ENCODE data around the gene ANKRD13C.
"Not testable (repeated sequence)": the region's sequence is repeated elsewhere in the genome, so short reads cannot be mapped to it uniquely, and the experiment has no call there.

Gene ANKRD13C

DNA sequence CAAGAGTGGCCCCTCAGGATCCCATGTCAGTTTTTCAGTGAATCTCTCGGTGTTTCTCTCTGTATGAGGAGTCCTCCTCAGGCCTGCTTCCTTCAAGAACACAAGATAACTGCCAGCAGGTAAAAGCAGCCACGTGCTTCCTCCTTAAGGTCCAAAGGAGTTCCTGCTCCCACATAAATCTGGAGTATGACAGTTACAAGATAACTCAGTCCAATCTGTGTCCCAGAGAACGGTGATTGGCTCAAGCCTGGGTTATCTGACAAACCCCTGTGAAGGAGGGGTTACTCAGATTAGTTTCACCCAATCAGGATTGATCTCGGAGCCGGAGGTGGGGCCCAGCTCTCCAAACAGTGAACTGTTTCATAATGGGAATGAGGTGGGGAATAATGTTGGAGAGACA is 5.8 kb upstream of the ANKRD13C start:
- H3K4me3 ChIP-seq (ENCODE audit: low read depth, low read length), result no peak overlapping the region

DNA sequence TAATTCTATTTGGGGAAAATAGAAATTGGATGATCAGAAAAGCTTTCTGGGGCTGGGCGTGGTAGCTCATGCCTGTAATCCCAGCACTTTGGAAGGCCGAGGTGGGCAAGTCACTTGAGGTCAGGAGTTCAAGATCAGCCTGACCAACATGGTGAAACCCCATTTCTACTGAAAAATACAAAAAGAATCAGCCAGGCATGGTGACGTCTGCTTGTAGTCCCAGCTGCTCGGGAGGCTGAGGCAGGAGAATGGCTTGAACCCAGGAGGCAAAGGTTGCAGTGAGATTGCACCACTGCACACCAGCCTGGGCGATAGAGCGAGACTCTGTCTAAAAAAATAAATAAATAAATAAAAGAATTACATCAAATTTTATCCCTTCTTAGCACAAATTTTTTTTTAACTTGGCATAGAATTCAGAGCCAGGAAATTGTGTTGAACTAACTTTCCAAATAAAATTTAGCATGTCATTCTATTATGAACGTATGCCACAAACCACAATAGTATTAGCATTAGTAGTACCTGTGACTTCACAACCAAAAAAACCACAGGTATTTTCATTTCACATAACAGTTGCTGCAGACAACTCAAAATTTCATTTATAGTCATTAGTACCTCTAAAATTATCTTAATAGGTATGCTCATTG is 4.5 kb upstream of the ANKRD13C start:
- no peak overlapping the region for H3K4me3 ChIP-seq (ENCODE audit: low read depth, low read length)

DNA sequence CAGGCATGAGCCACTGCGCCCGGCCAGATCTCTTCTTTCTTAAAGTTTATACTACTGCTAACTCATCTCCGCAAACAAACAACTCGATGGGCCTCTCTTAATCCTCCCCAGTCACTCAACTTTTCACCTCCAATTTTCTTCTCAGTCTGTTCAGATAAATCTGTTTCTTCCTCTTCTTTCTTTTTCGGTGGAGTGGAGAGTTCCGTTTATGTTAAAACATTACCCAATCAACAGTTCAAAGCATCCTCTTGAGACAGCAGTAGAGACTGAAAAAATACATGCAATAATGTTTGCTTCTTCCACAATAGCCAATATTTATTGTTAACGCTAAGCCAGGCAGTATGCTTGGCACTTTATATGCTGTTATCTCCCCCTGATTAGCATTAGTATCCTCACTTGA is 1.4 kb upstream of the ANKRD13C start:
- no peak overlapping the region for H3K4me3 ChIP-seq (ENCODE audit: low read depth, low read length)

DNA sequence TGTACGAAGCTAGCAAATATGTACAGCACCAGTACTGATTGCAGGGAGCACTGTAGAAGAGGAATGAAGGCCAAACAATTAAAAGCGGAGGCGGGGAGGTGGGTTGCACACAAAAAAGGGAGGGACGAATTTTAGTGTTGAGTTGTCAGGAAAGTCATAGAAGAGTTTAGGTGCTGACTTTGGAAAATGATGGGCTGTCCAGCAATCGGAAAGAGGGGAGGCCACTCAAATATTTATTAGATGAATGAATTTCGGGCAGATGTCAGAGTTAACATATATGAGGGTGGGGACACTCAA is 537 bp upstream of the ANKRD13C start:
- peak overlapping the region; percentile 100 for H3K4me3 ChIP-seq (ENCODE audit: low read depth, low read length)

DNA sequence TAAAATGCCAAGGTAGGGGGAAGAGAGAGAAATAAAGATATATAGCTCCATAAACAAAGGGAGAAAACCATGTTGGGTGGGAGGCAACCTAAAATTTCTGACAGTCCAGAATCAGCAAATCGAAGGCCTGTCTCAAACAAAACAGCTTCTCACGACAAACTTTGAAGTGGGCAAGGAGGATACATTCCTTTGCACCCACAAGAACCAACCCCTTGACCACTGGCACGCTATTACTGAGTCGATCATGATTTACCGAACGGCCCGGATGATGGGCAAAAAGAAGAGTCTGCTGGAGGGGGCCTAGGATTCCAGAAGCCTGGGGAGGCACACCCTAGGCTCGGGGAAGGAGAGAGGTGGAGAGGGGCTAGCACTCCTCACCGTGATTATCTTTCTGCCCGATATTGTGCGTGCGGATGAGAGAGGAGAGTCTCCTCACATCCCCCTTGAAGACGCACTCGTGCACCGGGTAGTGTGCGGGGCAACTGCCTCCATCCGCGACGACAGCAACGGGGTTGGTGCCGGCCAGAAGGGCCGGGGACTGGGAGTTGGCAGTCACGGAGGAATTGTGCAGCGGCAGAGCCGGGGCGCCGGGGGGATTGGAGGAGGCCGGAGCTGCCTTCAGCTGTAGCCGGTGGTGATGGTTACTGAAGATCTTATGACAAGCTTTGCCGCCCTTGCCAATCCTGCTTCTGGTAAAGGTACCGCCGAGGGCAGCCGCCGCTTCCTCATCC is 756 bp downstream of the ANKRD13C start:
- H3K4me3 ChIP-seq (ENCODE audit: low read depth, low read length), result peak overlapping the region; percentile 100

DNA sequence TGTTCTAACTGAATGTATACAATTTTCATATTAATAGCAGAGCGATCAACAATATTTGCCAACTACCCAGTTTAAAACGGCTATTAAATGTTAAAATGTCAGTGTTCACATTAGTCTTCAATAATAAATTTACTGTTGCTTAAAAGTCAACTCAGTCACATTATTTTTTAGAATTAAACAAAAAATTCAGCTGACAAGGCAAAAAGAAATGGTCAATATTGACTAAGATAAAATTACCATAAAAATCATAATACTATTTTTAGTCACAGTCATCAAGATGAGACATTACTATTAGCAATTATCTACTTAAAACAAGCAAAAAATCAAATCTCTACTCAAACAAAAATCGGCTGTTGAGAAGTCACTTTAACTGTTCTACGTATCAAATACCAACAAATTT is 1.5 kb downstream of the ANKRD13C start:
- peak overlapping the region; percentile 100 for H3K4me3 ChIP-seq (ENCODE audit: low read depth, low read length)

DNA sequence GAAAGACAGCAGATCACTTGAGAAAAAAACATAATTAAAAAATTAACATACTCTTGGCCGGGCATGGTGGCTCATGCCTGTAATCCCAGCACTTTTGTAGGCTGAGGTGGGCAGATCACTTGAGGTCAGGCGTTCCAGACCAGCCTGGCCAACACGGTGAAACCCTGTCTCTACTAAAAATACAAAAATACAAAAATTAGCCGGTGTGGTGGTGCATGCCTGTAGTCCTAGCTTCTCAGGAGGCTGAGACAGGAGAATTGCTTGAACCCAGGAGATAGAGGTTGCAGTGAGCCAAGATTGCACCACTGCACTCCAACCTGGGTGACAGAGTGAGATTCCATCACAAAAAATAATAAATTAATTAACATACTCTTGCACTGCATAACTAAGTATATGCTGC is 4.7 kb downstream of the ANKRD13C start:
- H3K4me3 ChIP-seq (ENCODE audit: low read depth, low read length), result not testable (repeated sequence)

DNA sequence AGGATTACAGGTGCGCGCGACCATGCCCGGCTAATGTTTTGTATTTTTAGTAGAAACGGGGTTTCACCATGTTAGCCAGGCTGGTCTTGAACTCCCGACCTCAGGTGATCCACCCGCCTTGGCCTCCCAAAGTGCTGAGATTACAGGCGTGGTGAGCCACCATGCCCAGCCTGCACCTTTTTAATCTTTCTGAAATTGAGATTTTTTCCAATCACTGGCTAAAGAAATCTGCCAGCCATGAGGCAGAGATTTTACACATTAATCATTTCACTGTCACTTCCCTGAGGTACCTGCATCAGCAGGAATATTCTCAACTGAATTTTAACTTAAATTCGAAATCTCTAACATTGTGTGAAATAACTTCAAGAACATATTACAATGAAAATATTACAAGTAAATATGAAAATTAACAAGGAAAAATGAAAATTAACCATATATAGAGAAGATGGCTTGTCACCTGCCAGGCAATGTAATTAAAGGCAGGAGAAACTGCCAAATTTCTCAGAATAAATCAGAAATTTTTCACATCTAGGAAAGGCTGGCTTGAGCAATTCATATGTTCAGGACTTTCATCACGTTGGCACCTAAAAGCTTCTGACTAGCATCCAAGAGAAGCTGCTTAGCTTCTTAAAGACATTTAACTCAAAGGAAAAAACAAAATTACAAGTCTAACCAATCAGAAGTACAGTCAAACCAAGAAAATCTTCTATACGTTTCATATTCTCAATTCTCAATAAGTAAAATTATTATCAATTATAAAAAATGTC is 5.9 kb downstream of the ANKRD13C start:
- no peak overlapping the region for H3K4me3 ChIP-seq (ENCODE audit: low read depth, low read length)

DNA sequence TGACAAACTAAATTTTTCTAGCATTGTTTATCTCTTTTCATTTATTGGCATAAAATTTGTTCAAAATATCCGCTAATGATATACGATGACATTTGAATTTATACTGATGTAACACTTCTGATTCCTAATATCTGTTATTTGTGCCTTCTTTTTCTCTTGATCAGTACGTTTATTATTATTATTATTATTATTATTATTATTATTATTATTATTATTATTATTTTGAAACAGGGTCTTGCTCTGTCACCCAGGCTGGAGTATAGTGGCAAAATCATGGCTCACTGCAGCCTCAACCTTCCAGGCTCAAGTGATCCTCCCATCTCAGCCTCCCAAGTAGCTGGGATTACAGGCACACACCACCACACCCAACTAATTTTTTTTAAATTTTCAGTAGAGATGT is 14.9 kb downstream of the ANKRD13C start:
- not testable (repeated sequence) for H3K4me3 ChIP-seq (ENCODE audit: low read depth, low read length)

DNA sequence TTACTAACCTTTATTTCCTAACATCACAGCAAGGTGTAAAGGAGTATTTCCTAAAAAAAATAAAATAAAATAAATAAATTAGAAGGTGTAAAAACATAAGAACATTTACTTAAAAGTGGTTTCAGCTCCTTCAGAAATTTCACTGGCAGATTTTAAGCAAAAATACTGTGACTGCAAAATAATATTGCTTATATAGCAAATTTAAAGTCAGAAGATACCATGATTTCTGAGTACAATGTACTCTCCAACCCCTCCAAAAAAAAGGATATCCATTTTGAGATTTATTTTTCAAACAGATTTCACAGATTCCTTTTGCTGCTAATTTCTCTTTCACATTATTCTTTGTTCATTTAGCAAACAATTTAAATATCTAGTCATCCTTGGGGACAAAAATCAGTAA is 18.5 kb downstream of the ANKRD13C start:
- H3K4me3 ChIP-seq (ENCODE audit: low read depth, low read length), result no peak overlapping the region

DNA sequence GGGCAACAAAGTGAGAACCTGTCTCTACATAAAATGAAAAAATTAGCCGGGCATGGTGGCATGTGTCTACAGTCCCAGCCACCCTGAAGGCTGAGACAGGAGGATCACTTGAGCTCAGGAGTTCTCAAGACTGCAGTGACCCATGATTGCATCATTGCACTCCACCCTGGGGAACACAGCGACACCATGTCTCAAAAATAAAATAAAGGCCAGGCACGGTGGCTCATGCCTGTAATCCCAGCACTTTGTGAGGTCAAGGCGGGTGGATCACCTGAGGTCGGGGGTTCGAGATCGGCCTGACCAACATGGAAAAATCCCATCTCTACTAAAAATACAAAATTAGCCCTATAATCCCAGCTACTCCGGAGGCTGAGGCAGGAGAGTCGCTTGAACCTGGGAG is 20.1 kb downstream of the ANKRD13C start:
- H3K4me3 ChIP-seq (ENCODE audit: low read depth, low read length), result no peak overlapping the region

DNA sequence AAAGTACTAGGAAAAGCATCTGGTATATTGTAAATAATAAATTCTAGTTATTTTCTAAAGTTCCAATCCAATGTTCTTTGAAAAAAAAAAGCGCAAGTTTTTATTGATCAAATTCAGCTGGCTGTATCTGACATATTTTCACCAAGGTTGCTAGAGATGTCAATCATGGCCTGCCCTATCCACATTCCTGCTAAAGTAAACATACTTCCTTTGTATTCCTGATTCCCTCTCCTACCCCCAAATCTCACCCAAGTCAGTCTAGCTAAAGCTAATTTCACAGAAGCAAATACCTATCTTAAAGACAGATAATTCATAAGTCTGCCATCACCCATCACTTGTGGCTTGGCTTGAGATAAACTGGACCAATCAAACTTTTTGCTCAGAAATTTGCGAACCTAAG is 21.3 kb downstream of the ANKRD13C start:
- no peak overlapping the region for H3K4me3 ChIP-seq (ENCODE audit: low read depth, low read length)

DNA sequence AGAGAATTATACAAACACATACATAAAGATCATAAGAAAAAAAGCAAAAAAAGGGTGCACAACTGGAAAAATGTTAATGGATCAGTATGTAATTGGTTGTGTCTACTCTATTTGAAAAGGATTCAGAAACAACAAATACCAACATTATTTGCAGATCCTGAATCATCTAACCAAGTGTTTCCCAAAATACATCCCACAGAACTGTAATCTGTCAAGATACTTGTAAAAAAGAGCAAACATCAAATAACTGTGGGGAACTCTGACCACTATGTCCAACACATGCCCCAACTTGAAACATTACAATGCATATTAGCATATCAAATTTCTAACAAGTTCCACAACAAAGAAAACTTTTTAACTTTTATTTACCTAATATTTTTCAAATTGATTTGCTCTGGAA is 22.6 kb downstream of the ANKRD13C start:
- no peak overlapping the region for H3K4me3 ChIP-seq (ENCODE audit: low read depth, low read length)

DNA sequence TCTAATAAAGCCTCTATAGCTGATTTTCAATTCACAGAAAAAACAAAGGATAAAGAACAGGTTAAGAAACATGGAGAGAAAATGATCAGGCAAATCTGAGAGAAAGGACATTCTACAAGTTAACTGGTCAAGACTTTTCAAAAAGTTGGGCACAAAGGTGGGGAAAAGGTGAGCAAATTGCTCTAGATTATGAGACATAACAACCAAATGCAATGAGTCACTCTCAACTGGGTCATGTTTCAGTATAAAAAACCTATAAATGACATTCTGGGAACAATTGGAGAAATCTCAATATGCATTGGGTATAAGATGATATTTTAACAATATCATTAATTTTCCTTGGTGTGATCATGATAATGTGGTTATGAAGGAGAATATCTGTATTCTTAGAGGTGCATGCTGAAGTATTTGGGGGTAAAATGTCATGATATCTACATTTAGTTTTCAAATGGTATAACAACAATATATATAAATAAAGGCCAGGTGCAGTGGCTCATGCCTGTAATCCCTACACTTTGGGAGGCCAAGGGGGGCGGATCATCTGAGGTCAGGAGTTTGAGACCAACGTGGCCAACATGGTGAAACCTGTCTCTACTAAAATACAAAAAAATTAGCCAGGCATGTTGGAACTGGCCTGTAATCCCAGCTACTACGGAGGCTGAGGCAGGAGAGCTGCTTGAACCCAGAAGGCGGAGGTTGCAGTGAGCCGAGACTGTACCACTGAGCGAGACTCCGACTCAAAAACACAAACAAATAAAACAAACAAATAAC is 27.0 kb downstream of the ANKRD13C start:
- H3K4me3 ChIP-seq (ENCODE audit: low read depth, low read length), result no peak overlapping the region

DNA sequence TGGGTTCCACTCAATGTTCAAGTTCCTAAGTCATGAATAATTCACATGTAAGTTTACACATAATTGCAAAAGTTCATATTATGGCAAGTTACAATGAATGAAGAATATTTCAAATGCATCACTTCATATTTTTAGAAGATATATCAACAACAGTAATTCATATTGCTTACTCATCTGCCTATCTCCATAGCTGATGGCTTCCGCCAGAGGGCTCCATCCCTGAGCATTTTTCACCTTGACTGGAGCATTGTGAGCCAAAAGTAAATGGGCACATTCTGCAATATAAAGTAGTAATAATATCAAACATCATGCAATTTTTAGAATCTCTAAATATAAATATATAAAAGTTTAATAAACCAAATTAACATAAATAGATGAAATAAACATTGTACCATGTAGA is 29.8 kb downstream of the ANKRD13C start:
- H3K4me3 ChIP-seq (ENCODE audit: low read depth, low read length), result no peak overlapping the region

DNA sequence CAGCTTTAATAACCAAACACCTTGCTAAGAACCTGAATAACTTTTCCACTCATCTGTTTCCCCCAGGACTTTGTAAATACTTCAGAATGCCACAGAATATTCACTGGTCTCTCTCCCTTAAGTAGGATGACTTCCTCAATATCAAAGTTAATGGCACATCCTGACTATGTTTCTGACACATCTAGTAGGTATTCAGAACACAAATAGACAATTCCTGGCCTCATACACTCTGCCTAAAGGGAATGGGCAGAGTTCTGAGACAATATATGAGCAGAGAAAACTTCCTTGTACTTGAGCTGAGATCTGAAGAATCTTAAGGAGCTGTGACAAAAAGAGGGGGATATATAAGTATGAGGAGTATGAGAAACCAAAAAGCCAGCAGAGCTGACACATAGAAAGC is 34.8 kb downstream of the ANKRD13C start:
- H3K4me3 ChIP-seq (ENCODE audit: low read depth, low read length), result no peak overlapping the region

DNA sequence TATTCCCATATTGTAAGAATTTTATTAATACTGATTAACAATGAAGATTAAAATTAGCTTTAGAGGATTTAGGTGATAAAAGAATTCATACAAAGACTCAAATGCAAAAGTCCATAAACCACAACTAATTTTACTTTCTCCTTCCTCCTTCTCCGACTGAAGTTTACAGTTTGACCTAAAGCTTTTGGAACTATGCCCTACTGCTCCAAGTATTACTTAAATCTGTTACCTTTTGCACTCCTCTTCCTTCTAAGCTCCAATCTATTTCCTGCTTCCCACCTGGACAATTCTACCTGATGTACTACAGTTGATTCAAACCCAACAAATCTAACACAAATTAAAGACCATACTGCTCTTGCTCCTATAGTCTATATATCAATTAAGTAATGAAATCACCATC is 36.3 kb downstream of the ANKRD13C start:
- H3K4me3 ChIP-seq (ENCODE audit: low read depth, low read length), result no peak overlapping the region

DNA sequence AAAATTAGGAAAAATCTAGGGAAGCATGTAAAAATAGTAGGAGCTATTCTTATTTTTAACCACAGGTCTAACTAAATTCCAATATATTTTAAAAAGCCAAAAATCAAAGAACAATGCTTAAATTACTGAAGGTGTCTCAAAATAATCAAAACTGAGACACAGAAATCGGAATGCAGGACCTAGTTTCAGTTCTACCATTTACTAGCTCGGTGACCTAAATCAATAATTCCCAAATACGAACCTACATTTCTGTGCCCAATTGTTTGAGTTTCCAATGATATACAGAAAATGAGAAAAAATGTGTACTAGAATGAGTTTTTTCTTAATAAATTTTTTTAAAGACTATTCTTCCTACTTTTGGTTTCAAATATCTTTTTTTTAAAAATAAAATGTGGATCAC is 37.4 kb downstream of the ANKRD13C start:
- H3K4me3 ChIP-seq (ENCODE audit: low read depth, low read length), result no peak overlapping the region

DNA sequence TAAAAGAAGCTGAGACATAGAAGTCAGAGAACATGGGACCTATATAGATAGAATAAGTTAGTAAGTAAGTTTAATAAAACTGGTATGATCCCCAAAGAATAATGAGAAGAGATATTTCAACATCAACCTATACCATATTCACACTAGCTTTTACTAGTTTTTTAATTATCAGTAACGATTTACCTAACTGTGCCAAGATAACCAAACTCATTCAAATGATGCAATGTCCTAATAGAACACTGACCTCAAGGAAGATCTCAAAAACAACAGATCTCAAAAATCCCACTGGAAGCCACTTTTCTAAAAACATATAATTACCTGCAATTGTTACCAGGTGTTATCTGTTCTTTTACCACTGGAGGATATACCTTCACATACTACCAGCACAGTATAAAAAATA is 38.7 kb downstream of the ANKRD13C start:
- no peak overlapping the region for H3K4me3 ChIP-seq (ENCODE audit: low read depth, low read length)

DNA sequence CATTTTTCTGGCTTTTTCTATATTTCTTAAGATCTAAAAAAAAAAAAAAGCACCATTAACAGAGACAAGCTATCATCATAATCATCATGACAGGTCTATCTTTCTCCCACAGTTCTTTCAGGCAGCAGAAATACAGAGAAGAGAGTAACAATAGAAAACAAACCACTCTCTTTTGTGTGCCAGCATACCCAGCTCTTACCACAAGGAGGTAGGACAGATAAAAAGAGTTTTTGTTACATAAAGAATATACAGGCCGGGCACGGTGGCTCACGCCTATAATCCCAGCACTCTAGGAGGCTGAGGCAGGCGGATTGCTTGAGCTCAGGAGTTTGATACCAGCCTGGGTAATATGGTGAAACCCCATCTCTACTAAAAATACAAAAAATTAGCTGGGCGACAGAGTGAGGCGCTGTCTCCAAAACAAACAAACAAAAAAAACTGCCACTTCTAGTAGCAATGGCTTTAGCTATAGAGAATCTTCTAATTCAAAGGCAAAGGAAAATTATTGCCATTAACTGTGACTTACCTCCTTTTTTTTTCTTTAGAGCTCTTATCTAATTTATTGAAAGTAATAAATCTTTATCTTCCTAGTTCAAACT is 39.7 kb downstream of the ANKRD13C start:
- no peak overlapping the region for H3K4me3 ChIP-seq (ENCODE audit: low read depth, low read length)

DNA sequence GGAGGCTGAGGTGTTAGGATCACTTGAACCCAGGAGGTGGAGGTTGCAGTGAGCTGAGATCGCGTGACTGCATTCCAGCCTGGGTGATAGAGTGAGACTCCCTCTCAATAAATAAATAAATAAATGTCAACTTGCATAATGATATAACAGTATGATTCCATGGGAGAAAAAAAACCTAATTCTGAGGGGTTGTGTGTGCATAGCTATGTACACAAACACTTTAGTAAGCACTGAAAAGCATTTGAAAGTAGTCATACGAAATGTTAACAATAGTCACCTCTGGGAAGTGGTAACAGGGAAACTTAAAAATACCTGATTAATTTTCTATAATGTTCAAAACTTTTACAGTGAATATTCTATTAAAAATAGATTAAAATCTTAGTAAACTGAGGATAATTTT is 43.2 kb downstream of the ANKRD13C start:
- H3K4me3 ChIP-seq (ENCODE audit: low read depth, low read length), result no peak overlapping the region
